Stimulated activated CD8-positive, alpha-beta memory T cell treated with anti-CD3 and anti-CD28 coated beads, Interleukin-4, amount 100 ng/mL, for 1 hour (primary cell): ENCODE results near the gene ANKRD13A.
A peak's percentile ranks its signal among the peaks of the same experiment; 100 is the strongest.
"Not testable (repeated sequence)": the region's sequence is repeated elsewhere in the genome, so short reads cannot be mapped to it uniquely, and the experiment has no call there.

Source experiments
- DNase-seq, 2 donors: peaks; one replicate each; pipeline ENCODE4 v3.0.0-alpha.2; 2020; ENCODE audit warnings: low read depth in 2 of 2, low spot score in 1 of 2

The ANKRD13A gene

GRCh38 chr12:110047297-110047940, 48.2 kb downstream of the ANKRD13A start:
- DNase-seq: no peak

DNA sequence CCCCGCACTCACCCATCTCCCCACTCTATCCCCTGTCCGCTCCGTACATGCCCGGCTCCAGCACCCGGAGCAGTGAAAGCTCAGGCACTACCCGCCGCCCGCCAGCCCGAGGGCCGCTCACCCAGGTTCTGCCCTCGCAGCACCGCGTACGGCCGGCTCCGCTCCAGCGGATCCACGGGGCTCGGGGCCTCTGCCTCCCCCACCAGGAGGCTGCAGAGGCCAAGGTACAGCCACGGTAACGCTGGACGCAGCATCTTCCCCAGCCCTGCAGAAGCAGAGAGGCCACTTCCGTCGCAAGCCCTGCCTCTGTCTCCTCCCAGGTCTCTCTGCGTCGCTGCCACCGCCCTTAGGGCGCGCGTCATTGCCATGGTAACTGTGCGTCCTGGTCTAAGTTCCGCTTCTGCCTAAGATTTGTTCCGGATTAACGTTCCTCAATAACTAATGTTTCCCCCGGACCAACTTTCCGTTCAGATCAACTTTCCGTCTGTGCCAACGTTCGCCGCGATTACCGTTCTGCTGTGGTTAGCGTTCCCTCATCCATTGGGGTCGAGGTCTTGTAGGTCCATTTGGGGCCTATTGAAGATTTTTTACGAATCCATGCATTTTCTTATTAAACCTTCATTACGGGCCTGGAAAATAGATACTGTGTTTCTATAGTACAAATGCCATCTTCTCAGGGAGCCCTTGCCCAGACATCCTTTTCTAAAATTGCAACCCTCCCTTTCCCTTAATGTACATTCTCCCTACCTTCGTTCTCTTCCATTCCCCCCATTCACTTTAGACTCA, 49.2 kb downstream of the ANKRD13A start, which contains the start of gene C12orf76:
Gene C12orf76, minus strand, starts transcription at position 281 of the 786 bp plus-strand sequence. Its CDS starts 27 bp downstream, at position 254.
- DNase-seq: peak; percentile 72 to 82

GRCh38 chr12:110049034-110049433, 49.8 kb downstream of the ANKRD13A start:
- not testable (repeated sequence) for DNase-seq

GRCh38 chr12:110049666-110050065, 50.4 kb downstream of the ANKRD13A start:
- not testable (repeated sequence) for DNase-seq

GRCh38 chr12:110050927-110051326, 51.7 kb downstream of the ANKRD13A start:
- no peak for DNase-seq

GRCh38 chr12:110055375-110056352, 56.4 kb downstream of the ANKRD13A start:
- not testable (repeated sequence) for DNase-seq

- not testable (repeated sequence) for DNase-seq
Measured at GRCh38 chr12:110056643-110057042, 57.4 kb downstream of the ANKRD13A start.

DNA sequence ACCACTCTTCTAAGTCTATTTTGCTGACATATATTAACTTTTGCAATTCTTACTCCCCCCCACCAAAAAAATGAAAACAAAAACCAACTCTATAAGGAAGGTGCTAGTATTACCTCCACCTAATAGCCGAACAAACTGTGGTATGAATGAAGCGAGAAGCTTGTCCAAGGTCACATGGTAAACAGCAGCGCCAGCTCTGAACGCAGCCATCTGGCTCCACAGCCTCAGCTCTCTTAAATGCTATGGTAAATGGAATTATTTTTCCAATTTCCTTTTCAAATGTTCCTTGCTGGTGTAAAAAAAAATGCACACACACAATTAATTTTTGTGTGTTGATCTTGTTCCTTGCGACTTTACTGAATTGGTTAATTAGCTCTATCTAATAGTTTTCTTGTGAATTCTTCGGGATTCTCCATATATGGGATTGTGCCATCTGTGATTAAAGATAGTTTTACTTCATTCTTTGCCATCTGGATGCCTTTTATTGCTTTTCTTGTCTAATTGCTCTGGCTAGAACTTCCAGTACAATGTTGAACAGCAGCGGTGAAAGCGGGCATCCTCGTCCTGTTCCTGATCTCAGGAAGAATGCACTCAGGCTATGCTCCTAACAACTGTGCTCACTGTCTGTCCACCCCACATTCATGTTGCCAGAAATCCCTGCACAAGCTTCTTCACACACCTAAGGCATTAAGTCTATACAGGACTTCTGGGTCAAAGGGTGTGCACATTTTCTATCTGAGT, 59.8 kb downstream of the ANKRD13A start:
- no peak for DNase-seq

GRCh38 chr12:110059651-110060000, 60.4 kb downstream of the ANKRD13A start:
- DNase-seq: no peak

DNA sequence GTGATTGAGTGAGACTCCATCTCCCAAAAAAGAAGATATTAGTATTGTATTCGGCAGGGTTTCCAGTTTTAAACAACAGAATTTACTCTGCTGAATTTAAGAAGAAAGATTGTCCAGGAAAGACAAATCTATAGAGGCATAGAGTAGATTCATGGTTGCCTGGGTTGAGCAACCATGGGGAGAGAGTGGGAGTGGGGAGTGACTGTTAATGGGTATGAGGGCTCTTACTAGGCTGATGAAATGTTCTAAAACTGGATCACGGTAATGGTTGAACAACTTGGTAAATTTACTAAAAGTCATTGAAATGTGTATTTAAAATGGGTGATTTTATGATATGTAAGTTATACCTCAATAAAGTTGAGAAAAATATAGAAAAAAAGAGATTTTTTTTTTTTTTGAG, 63.0 kb downstream of the ANKRD13A start:
- no peak for DNase-seq

- no peak for DNase-seq
Measured at GRCh38 chr12:110065540-110065939, 66.3 kb downstream of the ANKRD13A start.

- no peak for DNase-seq
Measured at GRCh38 chr12:110067531-110067930, 68.3 kb downstream of the ANKRD13A start.

- not testable (repeated sequence) for DNase-seq
Measured at GRCh38 chr12:110068115-110068514, 68.9 kb downstream of the ANKRD13A start.

- no peak for DNase-seq
Measured at GRCh38 chr12:110068654-110069053, 69.4 kb downstream of the ANKRD13A start.

- DNase-seq: no peak
Measured at GRCh38 chr12:110071504-110071903, 72.3 kb downstream of the ANKRD13A start.

DNA sequence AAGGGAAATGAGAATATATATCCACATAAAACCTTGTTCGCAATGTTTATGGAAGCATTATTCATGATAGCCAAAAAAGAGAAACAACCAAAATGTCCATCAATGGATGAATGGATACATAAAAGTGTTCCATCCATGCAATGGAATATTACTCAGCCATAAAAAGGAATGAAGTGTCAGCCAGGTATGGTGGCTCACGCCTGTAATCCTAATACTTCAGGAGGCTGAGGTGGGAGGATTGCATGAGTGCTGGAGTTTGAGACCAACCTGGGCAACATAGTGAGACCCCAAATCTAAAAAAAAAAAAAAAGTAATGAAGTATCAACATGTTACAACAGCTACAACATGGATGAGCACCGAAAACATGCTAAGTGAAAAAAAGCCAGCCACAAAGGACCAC, 72.7 kb downstream of the ANKRD13A start:
- no peak for DNase-seq

DNA sequence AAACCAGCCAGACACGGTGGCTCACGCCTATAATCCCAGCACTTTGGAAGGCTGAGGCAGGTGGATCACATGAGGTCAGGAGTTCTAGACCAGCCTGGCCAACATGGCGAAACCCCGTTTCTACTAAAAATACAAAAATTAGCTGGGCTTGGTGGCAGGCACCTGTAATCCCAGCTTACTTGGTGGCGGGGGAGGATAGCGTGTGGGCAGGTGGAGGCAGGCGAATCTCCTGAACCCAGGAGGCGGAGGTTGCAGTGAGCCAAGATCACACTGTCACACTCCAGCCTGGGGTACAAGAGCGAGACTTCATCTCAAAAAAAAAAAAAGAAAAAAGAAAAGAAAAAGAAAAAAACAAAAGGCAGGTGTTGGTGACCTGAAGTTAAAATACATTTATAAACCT, 73.4 kb downstream of the ANKRD13A start:
- DNase-seq: not testable (repeated sequence)

GRCh38 chr12:110073049-110073831, 74.0 kb downstream of the ANKRD13A start:
- DNase-seq: no peak

- no peak for DNase-seq
Measured at GRCh38 chr12:110074089-110074488, 74.9 kb downstream of the ANKRD13A start.

DNA sequence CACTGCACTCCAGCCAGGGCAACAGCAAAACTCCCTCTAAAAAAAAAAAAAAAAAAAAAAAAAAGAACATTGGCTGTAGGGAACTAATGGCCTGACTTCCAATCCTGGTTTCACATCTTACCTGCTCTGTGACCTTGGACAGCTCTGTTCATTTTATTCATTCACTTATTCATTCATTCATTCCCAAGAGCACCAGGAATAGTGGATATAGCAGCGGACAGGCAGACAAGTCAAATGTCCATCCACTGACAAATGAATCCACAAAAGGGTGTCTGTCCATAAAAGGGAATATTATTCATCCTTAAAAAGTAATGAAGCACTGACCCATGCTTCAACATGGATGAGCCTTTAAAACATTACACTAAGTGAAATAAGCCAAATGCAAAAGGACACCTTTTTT, 76.7 kb downstream of the ANKRD13A start:
- no peak for DNase-seq
